Measurements from ENCODE around the gene TTC9C. TPM values are rescaled to one million over a fixed set of nuclear protein-coding genes. Genes with fewer than 3 reads are reported as not detected.

The TTC9C gene
- total RNA-seq, 4 donors from 2014 or later = 6.7 to 27.0 (median 17.0) TPM

DNA sequence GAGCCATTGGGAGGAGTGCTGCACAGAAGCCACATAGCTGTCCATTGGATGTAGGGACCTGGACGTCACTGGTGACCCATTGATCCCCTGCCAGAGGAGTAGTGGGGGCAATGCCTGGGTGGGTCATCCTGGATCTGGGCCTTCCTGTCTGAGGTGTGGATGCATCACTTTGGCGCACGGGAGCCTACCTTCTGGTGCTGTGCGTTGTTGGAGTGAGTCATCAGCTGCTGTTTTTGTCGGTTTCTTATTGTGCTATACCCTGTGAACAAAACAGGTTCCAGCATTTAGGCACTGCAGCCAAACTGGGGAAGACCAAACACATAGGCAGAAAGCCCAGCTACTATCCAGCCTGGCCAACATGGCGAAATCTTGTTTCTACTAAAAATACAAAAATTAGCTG is 46.1 kb downstream of the TTC9C start:
- intact Hi-C loops (cut with DNase I; ENCODE audit: low total_unique reads) = no loop called here
- H3K9me3 ChIP-seq = no peaks in the 10 kb centered on the region
- TF ChIP-seq POLR2AphosphoS5 (IDR thresholded peaks at IDR 0.05) (no peak), POLR2A (IDR thresholded peaks at IDR 0.05) (no peak), EP300 (IDR thresholded peaks at IDR 0.05; ENCODE audit: low read depth) (no peak)
- TF ChIP-seq, protein P1, sequence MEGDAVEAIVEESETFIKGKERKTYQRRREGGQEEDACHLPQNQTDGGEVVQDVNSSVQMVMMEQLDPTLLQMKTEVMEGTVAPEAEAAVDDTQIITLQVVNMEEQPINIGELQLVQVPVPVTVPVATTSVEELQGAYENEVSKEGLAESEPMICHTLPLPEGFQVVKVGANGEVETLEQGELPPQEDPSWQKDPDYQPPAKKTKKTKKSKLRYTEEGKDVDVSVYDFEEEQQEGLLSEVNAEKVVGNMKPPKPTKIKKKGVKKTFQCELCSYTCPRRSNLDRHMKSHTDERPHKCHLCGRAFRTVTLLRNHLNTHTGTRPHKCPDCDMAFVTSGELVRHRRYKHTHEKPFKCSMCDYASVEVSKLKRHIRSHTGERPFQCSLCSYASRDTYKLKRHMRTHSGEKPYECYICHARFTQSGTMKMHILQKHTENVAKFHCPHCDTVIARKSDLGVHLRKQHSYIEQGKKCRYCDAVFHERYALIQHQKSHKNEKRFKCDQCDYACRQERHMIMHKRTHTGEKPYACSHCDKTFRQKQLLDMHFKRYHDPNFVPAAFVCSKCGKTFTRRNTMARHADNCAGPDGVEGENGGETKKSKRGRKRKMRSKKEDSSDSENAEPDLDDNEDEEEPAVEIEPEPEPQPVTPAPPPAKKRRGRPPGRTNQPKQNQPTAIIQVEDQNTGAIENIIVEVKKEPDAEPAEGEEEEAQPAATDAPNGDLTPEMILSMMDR (IDR thresholded peaks at IDR 0.05) = no peak
- peaks cover 0 to 12% (median 2%) of the 10 kb centered on the region in 4 donors for H3K36me3 ChIP-seq
- no peak overlapping the region for H3K4me3 ChIP-seq
- peaks cover 15 to 24% (median 20%) of the 10 kb centered on the region in 4 donors for H3K4me1 ChIP-seq
- no peak for DNase-seq
- in situ Hi-C loops (cut with MboI; ENCODE audit: low pct_ligation_motif_present in 1 of 4, low pct_unique_long_range_greater_than_20kb in 1 of 4, low sequenced_read_pairs in 3 of 4) = no loop called here
- 88 to 100% methylated on average over 2 to 6 of the region's 6 CpGs for WGBS, 2 donors (ENCODE audit: low coverage in 1 of 2)
- no peak overlapping the region for H3K27ac ChIP-seq
- H3K27me3 ChIP-seq = no peaks in the 10 kb centered on the region

DNA sequence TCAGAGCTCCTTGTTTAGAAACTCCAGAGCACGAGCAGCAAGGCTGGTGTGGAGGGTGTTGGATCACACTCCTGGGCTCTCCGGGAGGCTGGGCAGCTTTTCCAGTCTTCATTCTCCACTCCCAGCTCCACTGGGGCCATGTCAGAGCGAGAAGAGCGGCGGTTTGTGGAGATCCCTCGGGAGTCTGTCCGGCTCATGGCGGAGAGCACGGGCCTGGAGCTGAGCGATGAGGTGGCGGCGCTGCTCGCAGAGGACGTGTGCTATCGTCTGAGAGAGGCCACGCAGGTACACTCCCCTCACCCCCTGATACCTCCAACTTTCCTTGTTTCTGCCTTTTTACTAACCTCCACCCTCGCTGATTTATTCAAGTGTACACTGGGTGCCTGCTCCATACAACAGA is 47.4 kb downstream of the TTC9C start:
- H3K4me1 ChIP-seq = peaks cover 8 to 12% (median 10%) of the 10 kb centered on the region in 4 donors
- H3K9me3 ChIP-seq = no peaks in the 10 kb centered on the region
- no peaks in the 10 kb centered on the region for H3K27me3 ChIP-seq
- intact Hi-C loops (cut with DNase I; ENCODE audit: low total_unique reads) (no loop called here), in situ Hi-C loops (cut with MboI; ENCODE audit: low pct_ligation_motif_present in 1 of 4, low pct_unique_long_range_greater_than_20kb in 1 of 4, low sequenced_read_pairs in 3 of 4) (no loop called here)
- H3K27ac ChIP-seq = no peak overlapping the region
- peaks cover 0 to 12% (median 4%) of the 10 kb centered on the region in 4 donors for H3K36me3 ChIP-seq
- DNase-seq = no peak
- WGBS, 2 donors (ENCODE audit: low coverage in 1 of 2) = 91 to 100% methylated on average over 1 to 17 of the region's 17 CpGs
- no peak overlapping the region for H3K4me3 ChIP-seq
- no peak for TF ChIP-seq POLR2AphosphoS5 (IDR thresholded peaks at IDR 0.05)
- TF ChIP-seq POLR2A (IDR thresholded peaks at IDR 0.05) = no peak
- TF ChIP-seq, protein P1 (IDR thresholded peaks at IDR 0.05) = no peak
- TF ChIP-seq EP300 (IDR thresholded peaks at IDR 0.05; ENCODE audit: low read depth) = no peak

DNA sequence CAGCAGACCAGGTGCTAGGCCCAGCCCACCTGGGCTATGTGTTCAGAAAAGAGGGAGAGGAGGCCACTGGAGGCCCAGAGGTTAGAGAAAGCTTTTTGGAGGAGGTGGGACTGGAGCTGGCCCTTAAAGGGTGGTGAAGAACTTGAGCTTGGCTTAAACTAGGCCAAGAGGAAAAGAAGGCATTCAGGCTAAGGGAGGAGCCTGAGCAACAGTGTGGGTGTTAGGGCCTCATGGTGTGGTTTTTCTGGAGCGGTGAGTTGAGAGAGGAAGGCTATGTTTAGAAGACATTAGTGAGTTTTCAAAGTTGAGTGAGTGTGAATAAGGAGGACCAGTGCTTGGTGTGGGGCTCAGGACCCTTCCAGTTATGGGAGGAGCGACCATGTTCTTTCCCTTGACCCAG is 49.1 kb downstream of the TTC9C start:
- H3K27me3 ChIP-seq = no peaks in the 10 kb centered on the region
- H3K4me3 ChIP-seq = no peak overlapping the region
- WGBS, 2 donors (ENCODE audit: low coverage in 1 of 2) = 86% methylated on average over 2 of the region's 2 CpGs; no CpG with 5 or more reads in 1 of the 2 donors
- H3K27ac ChIP-seq = no peak overlapping the region
- no peak for DNase-seq
- in situ Hi-C loops (cut with MboI; ENCODE audit: low pct_ligation_motif_present in 1 of 4, low pct_unique_long_range_greater_than_20kb in 1 of 4, low sequenced_read_pairs in 3 of 4) (no loop called here), intact Hi-C loops (cut with DNase I; ENCODE audit: low total_unique reads) (no loop called here)
- H3K9me3 ChIP-seq = no peaks in the 10 kb centered on the region
- peaks cover 0 to 12% (median 4%) of the 10 kb centered on the region in 4 donors for H3K36me3 ChIP-seq
- TF ChIP-seq POLR2A (IDR thresholded peaks at IDR 0.05) (no peak), EP300 (IDR thresholded peaks at IDR 0.05; ENCODE audit: low read depth) (no peak), POLR2AphosphoS5 (IDR thresholded peaks at IDR 0.05) (no peak)
- TF ChIP-seq, protein P1 (IDR thresholded peaks at IDR 0.05) = no peak
- peaks cover 0 to 3% (median 2%) of the 10 kb centered on the region in 4 donors for H3K4me1 ChIP-seq

DNA sequence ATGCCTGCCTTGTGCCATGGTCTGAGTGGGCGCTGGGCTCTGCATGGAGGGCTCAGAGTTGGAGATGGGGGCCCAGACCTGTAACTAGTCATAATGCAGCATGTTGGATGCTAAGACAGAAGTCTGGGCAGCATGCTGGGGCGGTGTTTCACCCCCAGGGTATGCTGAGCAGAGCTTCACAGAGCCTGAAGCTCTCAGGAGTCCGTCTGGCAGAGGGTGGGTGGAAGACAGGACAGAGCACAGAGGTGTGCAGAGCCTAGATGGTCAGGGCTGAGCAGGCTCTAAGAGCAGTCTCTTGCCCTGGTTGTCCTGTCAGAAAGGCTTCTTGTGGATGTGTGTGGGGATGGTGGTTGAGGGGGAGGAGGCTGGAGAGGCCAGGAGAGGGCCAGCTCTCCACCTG is 50.2 kb downstream of the TTC9C start:
- Histone ChIP-seq H3K9me3 (no peaks in the 10 kb centered on the region), H3K27ac (no peak overlapping the region), H3K27me3 (no peaks in the 10 kb centered on the region), H3K4me1 (no peaks in the 10 kb centered on the region), H3K36me3 (peaks cover 0 to 15% (median 4%) of the 10 kb centered on the region in 4 donors), H3K4me3 (no peak overlapping the region)
- TF ChIP-seq POLR2AphosphoS5 (IDR thresholded peaks at IDR 0.05) = no peak
- no peak for TF ChIP-seq EP300 (IDR thresholded peaks at IDR 0.05; ENCODE audit: low read depth)
- TF ChIP-seq, protein P1 (IDR thresholded peaks at IDR 0.05) = no peak
- TF ChIP-seq POLR2A (IDR thresholded peaks at IDR 0.05) = no peak
- intact Hi-C loops (cut with DNase I; ENCODE audit: low total_unique reads) = no loop called here
- 87 to 100% methylated on average over 1 to 3 of the region's 3 CpGs for WGBS, 2 donors (ENCODE audit: low coverage in 1 of 2)
- in situ Hi-C loops (cut with MboI; ENCODE audit: low pct_ligation_motif_present in 1 of 4, low pct_unique_long_range_greater_than_20kb in 1 of 4, low sequenced_read_pairs in 3 of 4) = no loop called here
- no peak for DNase-seq

Data from transverse colon (tissue), 4 donors.